H9 (cell line): ENCODE results near the gene CRISP2. TPM values are rescaled to one million over a fixed set of nuclear protein-coding genes. Genes with fewer than 3 reads are reported as not detected.

ENCODE experiments used
- DNase-seq: peaks from one replicate; pipeline ENCODE4 v3.0.0-alpha.2; 2017
- H2AFZ ChIP-seq: one replicate; pipeline ENCODE4 v1.6.1; 2013; ENCODE audit warnings: mild to moderate bottlenecking, low read length, control low read depth, moderate library complexity
- H2AK5ac ChIP-seq: 2 replicates; pipeline ENCODE4 v1.6.1; 2013; ENCODE audit warnings: low read length, control low read depth, mixed read lengths; ENCODE audit not compliant: insufficient read length
- H2BK120ac ChIP-seq: one replicate; pipeline ENCODE4 v1.6.1; 2013; ENCODE audit warnings: low read depth, mild to moderate bottlenecking, low read length, control low read depth, inconsistent platforms; ENCODE audit not compliant: poor library complexity, severe bottlenecking
- H2BK12ac ChIP-seq: 2 replicates; pipeline ENCODE4 v1.6.1; 2013; ENCODE audit warnings: low read length, control low read depth, mixed read lengths, low read depth; ENCODE audit not compliant: insufficient read length
- H2BK15ac ChIP-seq: 2 replicates; pipeline ENCODE4 v1.6.1; 2013; ENCODE audit warnings: low read depth, low read length, control low read depth
- H2BK20ac ChIP-seq: one replicate; pipeline ENCODE4 v1.6.1; 2013; ENCODE audit warnings: low read depth, mild to moderate bottlenecking, low read length, control low read depth, inconsistent platforms; ENCODE audit not compliant: poor library complexity, severe bottlenecking
- H2BK5ac ChIP-seq: 2 replicates; pipeline ENCODE4 v1.6.1; 2013; ENCODE audit warnings: low read length, control low read depth, mixed read lengths; ENCODE audit not compliant: insufficient read length
- H3K14ac ChIP-seq: 2 replicates; pipeline ENCODE4 v1.6.1; 2013; ENCODE audit warnings: low read length, control low read depth; ENCODE audit not compliant: insufficient read depth
- H3K18ac ChIP-seq: 2 replicates; pipeline ENCODE4 v1.6.1; 2013; ENCODE audit warnings: low read depth, mild to moderate bottlenecking, mixed read lengths, low read length, control low read depth; ENCODE audit not compliant: insufficient read length
- H3K23ac ChIP-seq: 2 replicates; pipeline ENCODE4 v1.6.1; 2013; ENCODE audit warnings: low read length, control low read depth, mixed read lengths, low read depth; ENCODE audit not compliant: insufficient read length
- H3K23me2 ChIP-seq: 2 replicates; pipeline ENCODE4 v1.6.1; 2013; ENCODE audit warnings: low read depth, mild to moderate bottlenecking, mixed read lengths, low read length, control low read depth; ENCODE audit not compliant: insufficient read length, poor library complexity, severe bottlenecking
- H3K27ac ChIP-seq: 2 replicates; pipeline ENCODE4 v1.5.1; 2013; ENCODE audit warnings: low read length, control low read depth, mixed read lengths, low read depth; ENCODE audit not compliant: insufficient read length
- H3K27me3 ChIP-seq: 2 replicates; pipeline ENCODE4 v1.6.1; 2013; ENCODE audit warnings: low read length, control low read depth, inconsistent platforms; ENCODE audit not compliant: insufficient read depth
- H3K4ac ChIP-seq: 2 replicates; pipeline ENCODE4 v1.6.1; 2013; ENCODE audit warnings: low read depth, mild to moderate bottlenecking, control low read depth, inconsistent platforms, low read length, moderate library complexity
- H3K4me1 ChIP-seq: 2 replicates; pipeline ENCODE4 v1.6.1; 2013; ENCODE audit warnings: low read length, control low read depth, inconsistent platforms; ENCODE audit not compliant: insufficient read depth
- H3K4me2 ChIP-seq: 2 replicates; pipeline ENCODE4 v1.6.1; 2013; ENCODE audit warnings: low read length, control low read depth, mixed read lengths; ENCODE audit not compliant: insufficient read length, insufficient read depth
- H3K56ac ChIP-seq: 2 replicates; pipeline ENCODE4 v1.6.1; 2013; ENCODE audit warnings: low read depth, mild to moderate bottlenecking, mixed read lengths, low read length, control low read depth; ENCODE audit not compliant: insufficient read length
- H3K79me1 ChIP-seq: 2 replicates; pipeline ENCODE4 v1.6.1; 2013; ENCODE audit warnings: low read depth, mild to moderate bottlenecking, moderate library complexity, low read length, control low read depth, inconsistent platforms; ENCODE audit not compliant: insufficient read depth, poor library complexity, severe bottlenecking
- H3K79me2 ChIP-seq: 2 replicates; pipeline ENCODE4 v1.6.1; 2013; ENCODE audit warnings: low read length, control low read depth, inconsistent platforms; ENCODE audit not compliant: insufficient read depth
- H3K9ac ChIP-seq: 2 replicates; pipeline ENCODE4 v1.6.1; 2013; ENCODE audit warnings: low read length, control low read depth, mixed read lengths; ENCODE audit not compliant: insufficient read length; ENCODE audit errors: extremely low read depth
- H3K9me3 ChIP-seq: one replicate; pipeline ENCODE4 v1.6.1; 2013; ENCODE audit warnings: low read depth, low read length, inconsistent platforms; ENCODE audit not compliant: control insufficient read depth
- H3T11ph ChIP-seq: one replicate; pipeline ENCODE4 v1.6.1; 2013; ENCODE audit warnings: mild to moderate bottlenecking, low read length, control low read depth, inconsistent platforms
- H4K20me1 ChIP-seq: one replicate; pipeline ENCODE4 v1.6.1; 2013; ENCODE audit not compliant: control insufficient read depth, insufficient read length, insufficient read depth
- H4K5ac ChIP-seq: 2 replicates; pipeline ENCODE4 v1.6.1; 2013; ENCODE audit warnings: low read depth, mild to moderate bottlenecking, mixed read lengths, low read length, control low read depth; ENCODE audit not compliant: insufficient read length
- H4K8ac ChIP-seq: replicated peaks from 2 replicates; pipeline ENCODE4 v1.6.1; 2013; ENCODE audit warnings: low read length, control low read depth, mixed read lengths, low read depth; ENCODE audit not compliant: insufficient read length
- H4K91ac ChIP-seq: 2 replicates; pipeline ENCODE4 v1.6.1; 2013; ENCODE audit warnings: low read depth, mild to moderate bottlenecking, moderate library complexity, mixed read lengths, low read length, control low read depth; ENCODE audit not compliant: insufficient read length
- H3K27ac Mint-ChIP-seq, 3 experiments: 2 replicates in 2 of 3; 3 replicates in 1 of 3; pipeline ENCODE4 v1.8.0; 2020 to 2021; ENCODE audit warnings: mixed read lengths in 3 of 3, mild to moderate bottlenecking in 1 of 3, moderate library complexity in 1 of 3
- H3K27me3 Mint-ChIP-seq: 2 replicates; pipeline ENCODE4 v1.8.0; 2021; ENCODE audit warnings: low read depth, mild to moderate bottlenecking, moderate library complexity, mixed read lengths
- H3K36me3 Mint-ChIP-seq, 3 experiments: 2 replicates in 2 of 3; 3 replicates in 1 of 3; pipeline ENCODE4 v1.8.0; 2020 to 2021; ENCODE audit warnings: low read depth in 3 of 3, mixed read lengths in 3 of 3; ENCODE audit not compliant: insufficient read depth in 1 of 3
- H3K4me1 Mint-ChIP-seq, 2 experiments: 2 replicates each; pipeline ENCODE4 v1.8.0; 2020; ENCODE audit warnings: mixed read lengths in 2 of 2
- H3K4me3 Mint-ChIP-seq, 2 experiments: 2 replicates in 1 of 2; 3 replicates in 1 of 2; pipeline ENCODE4 v1.8.0; 2020 to 2021; ENCODE audit warnings: mild to moderate bottlenecking in 2 of 2, mixed read lengths in 2 of 2, moderate library complexity in 1 of 2
- H3K9me3 Mint-ChIP-seq, 2 experiments: 2 replicates in 1 of 2; 3 replicates in 1 of 2; pipeline ENCODE4 v1.8.0; 2020; ENCODE audit warnings: mild to moderate bottlenecking in 2 of 2, mixed read lengths in 2 of 2, moderate library complexity in 1 of 2
- CTCF ChIP-seq: fragments of 200-600 bp; sonication (generic); conservative IDR thresholded peaks from 3 replicates; pipeline ENCODE4 v1.8.0; 2021; ENCODE audit warnings: antibody characterized with exemption, mild to moderate bottlenecking
- total RNA-seq: library from RNA; stranded (reverse); gene quantifications from 2 replicates; pipeline ENCODE4 v1.2.1, GENCODE V29; 2021

The CRISP2 gene
- total RNA-seq, 1 experiment from 2014 or later = not detected

GRCh38 chr6:49668083-49668511 lies 45.2 kb downstream of the CRISP2 start:
- H4K5ac ChIP-seq = no peak overlapping the region

More at GRCh38 chr6:49668083-49668511, 45.2 kb downstream of the CRISP2 start:
- Histone ChIP-seq H3T11ph (no peak overlapping the region), H3K18ac (no peak overlapping the region), H2BK20ac (no peak overlapping the region), H3K14ac (no peak overlapping the region), H3K23ac (no peak overlapping the region), H2BK5ac (no peak overlapping the region), H3K23me2 (no peaks in the 10 kb centered on the region), H3K56ac (no peak overlapping the region), H3K4ac (no peak overlapping the region), H2BK12ac (no peak overlapping the region), H2AK5ac (no peak overlapping the region), H4K20me1 (no peaks in the 10 kb centered on the region), H3K79me1 (no peaks in the 10 kb centered on the region), H3K4me1 (peaks cover 3% of the 10 kb centered on the region; the same call in 1 of the 2 replicates), H2BK15ac (no peak overlapping the region), H3K9me3 (no peaks in the 10 kb centered on the region), H3K79me2 (no peaks in the 10 kb centered on the region), H3K27ac (no peak overlapping the region), H2AFZ (no peak overlapping the region), H4K91ac (no peak overlapping the region), H4K8ac (no peak overlapping the region), H2BK120ac (no peak overlapping the region), H3K27me3 (no peaks in the 10 kb centered on the region), H3K4me2 (no peak overlapping the region), H3K9ac (no peak overlapping the region)
- H3K9me3 Mint-ChIP-seq = peaks cover 10 to 13% of the 10 kb centered on the region in 2 experiments
- H3K36me3 Mint-ChIP-seq = peaks cover 0 to 11% (median 0%) of the 10 kb centered on the region in 3 experiments; a peak in 1 of 7 replicates
- H3K4me3 Mint-ChIP-seq = no peak overlapping the region
- no peak for TF ChIP-seq CTCF
- no peak for DNase-seq
- no peak overlapping the region for H3K27ac Mint-ChIP-seq
- no peaks in the 10 kb centered on the region for H3K27me3 Mint-ChIP-seq
- peaks cover 5 to 7% of the 10 kb centered on the region in 2 experiments for H3K4me1 Mint-ChIP-seq
